Esophagus squamous epithelium (tissue), 5 donors: ENCODE measurements around the gene TERB2. TPM values are rescaled to one million over a fixed set of nuclear protein-coding genes. Genes with fewer than 3 reads are reported as not detected.
"Not testable (repeated sequence)": the region's sequence is repeated elsewhere in the genome, so short reads cannot be mapped to it uniquely, and the experiment has no call there.

ENCODE experiments used
- DNase-seq: peaks from one replicate; lab custom pipeline; 2025; lab: John Stamatoyannopoulos, UW
- H3K27ac ChIP-seq, 4 donors: fragments of 200-600 bp; sonication (generic); one replicate each; pipeline ENCODE4 v1.5.1; 2016 to 2019; ENCODE audit warnings: mild to moderate bottlenecking in 1 of 4
- H3K27me3 ChIP-seq, 4 donors: fragments of 200-600 bp; sonication (generic); 1 replicate in 3 of 4; 2 replicates in 1 of 4; pipeline versions ENCODE4 v1.5.1 to v1.6.0; 2017 to 2021; ENCODE audit warnings: antibody characterized with exemption in 1 of 4
- H3K36me3 ChIP-seq, 3 donors: fragments of 200-600 bp; sonication (generic); one replicate each; pipeline ENCODE4 v1.5.1; 2016 to 2019
- H3K4me1 ChIP-seq, 3 donors: fragments of 200-600 bp; sonication (generic); one replicate each; pipeline ENCODE4 v1.5.1; 2017 to 2019
- H3K4me3 ChIP-seq, 4 donors: fragments of 200-600 bp; sonication (generic); 1 replicate in 3 of 4; 2 replicates in 1 of 4; pipeline ENCODE4 v1.5.1; 2016 to 2019; ENCODE audit warnings: mild to moderate bottlenecking in 2 of 4, moderate library complexity in 1 of 4
- H3K9me3 ChIP-seq, 3 donors: fragments of 200-600 bp; sonication (generic); one replicate each; pipeline ENCODE4 v1.5.1; 2016 to 2019
- CTCF ChIP-seq, 6 experiments: fragments of 450-650 bp in 4 of 6; fragments of 200-600 bp in 2 of 6; sonication (generic) in 2 of 6; IDR thresholded peaks; one replicate each; pipeline ENCODE4 v1.5.1; 2016 to 2019; ENCODE audit warnings: antibody characterized with exemption in 6 of 6, mild to moderate bottlenecking in 4 of 6, moderate library complexity in 4 of 6
- POLR2A ChIP-seq, 4 donors: fragments of 450-650 bp; IDR thresholded peaks; one replicate each; pipeline ENCODE4 v1.6.1; 2017; ENCODE audit warnings: antibody characterized with exemption in 4 of 4, mild to moderate bottlenecking in 4 of 4, moderate library complexity in 3 of 4
- WGBS, 2 donors: methylation state at CpG; one replicate each; pipeline ENCODE4 v1.1.5; 2018; 5-methylcytosine and 5-hydroxymethylcytosine counted together
- intact Hi-C: fragments of 100-400 bp; cut with DNase I; formaldehyde crosslinking; loops from one replicate; pipeline ENCODE4 v1.15.0; 2022
- total RNA-seq, 4 donors: library from RNA; depleted of rRNA; stranded (reverse); fragments of >200 nt; gene quantifications; one replicate each; pipeline ENCODE4 v1.1.0, GENCODE V29; 2016
- donor health status: DM: yes; HTN: yes; CAD: no.

Gene TERB2
- total RNA-seq, 4 donors from 2014 or later = not detected

- intact Hi-C loops, H3K27ac ChIP-seq, H3K27me3 ChIP-seq, DNase-seq, H3K36me3 ChIP-seq, H3K4me3 ChIP-seq, H3K9me3 ChIP-seq, H3K4me1 ChIP-seq: not testable (repeated sequence)
- WGBS, 2 donors = 75 to 84% methylated on average over 3 of the region's 3 CpGs
Measured at GRCh38 chr15:44997632-44998031, 41.1 kb downstream of the TERB2 start.

GRCh38 chr15:44999105-44999504 lies 42.6 kb downstream of the TERB2 start:
- H3K9me3 ChIP-seq = no peaks in the 10 kb centered on the region
- no peak overlapping the region for H3K4me3 ChIP-seq
- intact Hi-C loops = no loop called here
- 82 to 88% methylated on average over 2 of the region's 2 CpGs for WGBS, 2 donors
- no peaks in the 10 kb centered on the region for H3K27me3 ChIP-seq
- no peak for TF ChIP-seq CTCF (IDR thresholded peaks at IDR 0.05)
- no peak for TF ChIP-seq POLR2A (IDR thresholded peaks at IDR 0.05)
- H3K4me1 ChIP-seq = no peaks in the 10 kb centered on the region
- no peak for DNase-seq
- no peaks in the 10 kb centered on the region for H3K36me3 ChIP-seq
- H3K27ac ChIP-seq = no peak overlapping the region

- H3K4me3 ChIP-seq, H3K27ac ChIP-seq, H3K36me3 ChIP-seq, intact Hi-C loops, H3K9me3 ChIP-seq, DNase-seq, H3K27me3 ChIP-seq, H3K4me1 ChIP-seq: not testable (repeated sequence)
- 7 to 25% methylated on average over 1 of the region's 1 CpG for WGBS, 2 donors
Measured at GRCh38 chr15:45001180-45001579, 44.7 kb downstream of the TERB2 start.

GRCh38 chr15:45003731-45004410 lies 47.4 kb downstream of the TERB2 start:
- DNase-seq, H3K27me3 ChIP-seq, H3K4me1 ChIP-seq, H3K4me3 ChIP-seq, H3K27ac ChIP-seq, H3K9me3 ChIP-seq, intact Hi-C loops, H3K36me3 ChIP-seq: not testable (repeated sequence)
- 37 to 53% methylated on average over 2 of the region's 2 CpGs for WGBS, 2 donors

- H3K4me3 ChIP-seq, H3K9me3 ChIP-seq, H3K36me3 ChIP-seq, H3K27ac ChIP-seq, intact Hi-C loops, DNase-seq, H3K27me3 ChIP-seq, H3K4me1 ChIP-seq: not testable (repeated sequence)
- WGBS, 2 donors = 46 to 59% methylated on average over 4 to 5 of the region's 5 CpGs
Measured at GRCh38 chr15:45004590-45005175, 48.2 kb downstream of the TERB2 start.

- DNase-seq = no peak
- 69 to 79% methylated on average over 2 of the region's 2 CpGs for WGBS, 2 donors
- intact Hi-C loops = no loop called here
- TF ChIP-seq POLR2A (IDR thresholded peaks at IDR 0.05) (no peak), CTCF (IDR thresholded peaks at IDR 0.05) (no peak)
- no peak overlapping the region for H3K4me3 ChIP-seq
- H3K4me1 ChIP-seq = no peaks in the 10 kb centered on the region
- peaks cover 0 to 28% (median 0%) of the 10 kb centered on the region in 4 donors for H3K27me3 ChIP-seq
- H3K36me3 ChIP-seq = no peaks in the 10 kb centered on the region
- H3K27ac ChIP-seq = no peak overlapping the region
- H3K9me3 ChIP-seq = peaks cover 0 to 8% (median 0%) of the 10 kb centered on the region in 3 donors
Measured at GRCh38 chr15:45009046-45009445, 52.6 kb downstream of the TERB2 start.

GRCh38 chr15:45015114-45015513 lies 58.6 kb downstream of the TERB2 start:
- H3K4me3 ChIP-seq, intact Hi-C loops, H3K4me1 ChIP-seq, DNase-seq, H3K27ac ChIP-seq, H3K9me3 ChIP-seq, H3K36me3 ChIP-seq: not testable (repeated sequence)
- peaks cover 0 to 34% (median 0%) of the 10 kb centered on the region in 4 donors for H3K27me3 ChIP-seq
- WGBS, 2 donors = 76 to 84% methylated on average over 1 of the region's 1 CpG

GRCh38 chr15:45020222-45020900 lies 63.9 kb downstream of the TERB2 start:
- Histone ChIP-seq H3K4me1 (peaks cover 10 to 42% (median 13%) of the 10 kb centered on the region in 3 donors), H3K27me3 (peaks cover 0 to 28% (median 0%) of the 10 kb centered on the region in 4 donors)
- 87 to 100% methylated on average over 3 of the region's 9 CpGs for WGBS, 2 donors
- DNase-seq, H3K36me3 ChIP-seq, intact Hi-C loops, H3K27ac ChIP-seq, H3K9me3 ChIP-seq, H3K4me3 ChIP-seq: not testable (repeated sequence)

- peak overlapping the region in 1 of 4 donors; percentile 82 for H3K27ac ChIP-seq
- H3K9me3 ChIP-seq, intact Hi-C loops, H3K36me3 ChIP-seq, DNase-seq, H3K4me3 ChIP-seq: not testable (repeated sequence)
- peaks cover 0 to 28% (median 0%) of the 10 kb centered on the region in 4 donors for H3K27me3 ChIP-seq
- WGBS, 2 donors = 92 to 100% methylated on average over 2 to 5 of the region's 9 CpGs
- peaks cover 10 to 42% (median 13%) of the 10 kb centered on the region in 3 donors for H3K4me1 ChIP-seq
Measured at GRCh38 chr15:45020901-45021259, 64.4 kb downstream of the TERB2 start.
